GM12874 (cell line): Measurements from ENCODE around the gene BTG2.
A peak's percentile ranks its signal among the peaks of the same experiment; 100 is the strongest.

ENCODE experiments used
- TF ChIP-seq, protein P1 (sequence below): IDR thresholded peaks from 2 replicates; pipeline ENCODE4 v1.5.1; 2011; ENCODE audit warnings: low read depth, mild to moderate bottlenecking, control low read depth, low read length, moderate library complexity; ENCODE audit not compliant: insufficient read depth

BTG2 gene

DNA sequence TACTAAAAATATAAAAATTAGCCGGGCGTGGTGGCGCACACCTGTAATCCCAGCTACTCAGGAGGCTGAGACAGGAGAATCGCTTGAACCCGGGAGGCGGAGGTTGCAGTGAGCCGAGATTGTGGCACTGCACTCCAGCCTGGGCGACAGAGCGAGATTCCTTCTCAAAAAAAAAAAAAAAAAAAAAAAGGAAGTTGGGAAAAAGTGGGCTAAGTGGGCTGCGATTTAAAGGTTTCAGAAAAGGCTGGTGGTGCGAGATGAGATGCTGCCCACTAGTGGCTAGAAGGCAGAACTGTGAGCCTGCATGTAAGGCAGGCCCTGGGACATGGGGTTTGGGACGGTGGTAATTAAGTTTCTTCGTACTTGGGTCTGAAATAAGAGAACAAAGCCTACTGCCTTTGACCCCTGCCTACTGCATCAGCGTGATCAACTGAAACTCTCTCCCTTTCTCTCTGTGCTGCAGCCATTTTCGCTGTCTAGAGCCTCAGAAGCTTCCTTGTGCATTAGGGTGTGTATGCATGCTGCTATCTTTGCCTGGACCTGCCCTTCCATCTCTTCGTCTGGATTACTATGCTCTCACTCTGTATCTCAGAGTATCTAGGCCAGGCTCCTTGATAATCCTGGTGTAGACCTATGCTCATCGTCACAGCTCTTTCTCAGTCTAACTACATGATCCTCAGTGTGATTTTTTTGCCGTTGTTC lies 33.2 kb downstream of the BTG2 start:
- TF ChIP-seq, protein P1, sequence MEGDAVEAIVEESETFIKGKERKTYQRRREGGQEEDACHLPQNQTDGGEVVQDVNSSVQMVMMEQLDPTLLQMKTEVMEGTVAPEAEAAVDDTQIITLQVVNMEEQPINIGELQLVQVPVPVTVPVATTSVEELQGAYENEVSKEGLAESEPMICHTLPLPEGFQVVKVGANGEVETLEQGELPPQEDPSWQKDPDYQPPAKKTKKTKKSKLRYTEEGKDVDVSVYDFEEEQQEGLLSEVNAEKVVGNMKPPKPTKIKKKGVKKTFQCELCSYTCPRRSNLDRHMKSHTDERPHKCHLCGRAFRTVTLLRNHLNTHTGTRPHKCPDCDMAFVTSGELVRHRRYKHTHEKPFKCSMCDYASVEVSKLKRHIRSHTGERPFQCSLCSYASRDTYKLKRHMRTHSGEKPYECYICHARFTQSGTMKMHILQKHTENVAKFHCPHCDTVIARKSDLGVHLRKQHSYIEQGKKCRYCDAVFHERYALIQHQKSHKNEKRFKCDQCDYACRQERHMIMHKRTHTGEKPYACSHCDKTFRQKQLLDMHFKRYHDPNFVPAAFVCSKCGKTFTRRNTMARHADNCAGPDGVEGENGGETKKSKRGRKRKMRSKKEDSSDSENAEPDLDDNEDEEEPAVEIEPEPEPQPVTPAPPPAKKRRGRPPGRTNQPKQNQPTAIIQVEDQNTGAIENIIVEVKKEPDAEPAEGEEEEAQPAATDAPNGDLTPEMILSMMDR, result peak; percentile 96

DNA sequence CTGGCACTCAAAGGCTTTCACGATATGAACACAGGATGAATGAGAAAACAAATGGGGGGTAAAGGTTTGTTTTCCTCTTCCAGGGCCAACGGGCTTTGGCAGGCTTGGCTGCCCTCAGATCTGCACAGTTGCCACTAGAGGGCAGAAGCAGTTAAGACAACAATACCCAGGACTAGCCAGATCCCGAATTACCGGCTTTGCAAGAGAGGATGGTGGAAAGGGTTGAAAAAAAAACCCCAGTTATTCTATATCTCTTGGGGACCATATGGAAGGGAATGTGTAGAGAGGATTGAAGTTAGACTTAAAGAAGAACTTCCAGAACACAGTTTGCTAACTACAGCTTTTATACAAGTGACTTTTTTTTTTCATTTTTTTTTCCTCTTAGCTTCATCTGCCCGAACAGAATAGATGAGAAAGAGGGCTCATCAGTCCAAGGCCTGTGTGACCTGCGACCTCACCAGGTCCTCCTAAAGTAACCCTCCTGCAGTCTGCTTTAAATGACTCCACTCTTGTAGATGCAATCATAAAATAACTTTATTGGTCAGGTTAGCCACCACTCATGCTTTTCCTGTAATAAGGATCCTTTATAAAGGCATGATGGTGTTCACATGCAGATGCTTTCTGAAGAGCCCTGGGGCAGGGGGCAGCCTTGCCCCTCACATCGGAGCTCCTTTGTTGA lies 34.9 kb downstream of the BTG2 start:
- TF ChIP-seq, protein P1, result peak; percentile 83

DNA sequence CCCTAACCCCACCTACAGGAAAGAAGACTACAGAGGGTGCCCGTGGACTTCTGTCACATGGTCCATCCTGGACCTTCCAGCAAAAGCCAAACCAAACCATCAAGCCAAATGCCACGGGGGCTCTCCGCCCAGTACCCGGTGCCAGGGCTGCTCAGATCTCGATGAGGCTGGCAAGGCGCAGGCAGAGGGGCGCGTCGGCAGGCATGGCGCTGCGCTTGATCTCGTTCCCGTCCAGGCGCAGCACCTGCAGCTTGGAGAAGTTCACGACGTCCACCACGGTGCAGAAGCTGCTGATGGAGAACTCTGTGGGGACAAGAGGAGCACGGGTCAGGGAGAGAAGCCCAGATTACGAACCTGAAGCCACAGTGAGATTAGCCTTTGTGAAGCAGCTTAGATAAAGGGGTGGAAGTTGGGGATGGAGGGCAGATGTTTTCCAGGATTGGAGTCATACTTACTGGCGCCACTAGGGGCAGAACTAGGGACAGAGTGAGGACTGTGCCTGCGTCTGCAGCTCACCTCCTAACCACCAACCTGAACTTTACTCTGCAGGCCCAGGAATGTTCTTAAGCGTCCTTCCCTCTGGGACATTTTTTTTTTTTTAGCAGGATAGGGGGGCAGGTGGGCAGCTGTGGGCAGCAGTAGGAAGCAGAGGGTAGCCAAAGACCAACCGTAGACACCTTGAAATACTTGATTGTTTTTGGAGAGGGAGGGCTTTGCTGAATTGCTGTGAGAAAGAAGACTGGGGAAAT lies 37.0 kb downstream of the BTG2 start:
- TF ChIP-seq, protein P1, result peak; percentile 84

DNA sequence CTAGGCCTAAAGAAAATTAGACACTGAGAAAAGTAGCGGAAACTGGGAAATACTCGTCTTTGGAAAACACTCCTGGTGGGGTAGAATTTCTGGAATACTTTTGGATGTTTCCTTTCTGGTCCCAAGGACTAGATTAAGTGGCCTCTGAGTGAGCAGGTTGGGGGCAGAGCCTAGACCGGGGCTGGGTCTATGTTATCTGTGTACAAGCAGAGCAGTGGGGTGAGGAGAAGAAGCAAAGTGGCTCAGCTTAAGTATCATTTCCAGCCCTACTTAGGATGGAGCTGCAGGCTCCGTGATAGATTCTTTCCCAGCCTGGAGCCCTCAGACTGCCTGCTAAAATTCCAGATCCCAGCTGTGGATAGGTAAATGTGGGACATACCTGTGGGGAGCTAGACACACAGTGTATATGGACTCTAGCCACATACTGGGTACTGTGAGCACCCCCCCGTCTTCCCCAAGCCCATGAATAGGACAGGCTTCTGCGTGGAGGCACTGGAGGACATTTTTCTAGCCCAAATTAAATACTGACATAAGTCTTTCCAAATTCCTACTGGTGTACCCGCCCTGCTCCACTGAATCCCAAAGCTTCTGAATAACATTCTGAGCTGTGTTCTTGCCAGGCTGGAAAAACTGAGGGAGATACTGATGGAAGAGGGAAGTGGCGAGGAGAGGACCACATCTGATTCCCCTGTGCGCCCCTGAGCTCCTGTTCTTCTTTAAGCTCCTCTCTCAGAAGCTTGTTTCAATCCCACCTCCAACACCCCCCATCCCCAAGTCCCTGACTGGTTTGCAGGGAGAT lies 38.8 kb downstream of the BTG2 start:
- TF ChIP-seq, protein P1, result no peak

DNA sequence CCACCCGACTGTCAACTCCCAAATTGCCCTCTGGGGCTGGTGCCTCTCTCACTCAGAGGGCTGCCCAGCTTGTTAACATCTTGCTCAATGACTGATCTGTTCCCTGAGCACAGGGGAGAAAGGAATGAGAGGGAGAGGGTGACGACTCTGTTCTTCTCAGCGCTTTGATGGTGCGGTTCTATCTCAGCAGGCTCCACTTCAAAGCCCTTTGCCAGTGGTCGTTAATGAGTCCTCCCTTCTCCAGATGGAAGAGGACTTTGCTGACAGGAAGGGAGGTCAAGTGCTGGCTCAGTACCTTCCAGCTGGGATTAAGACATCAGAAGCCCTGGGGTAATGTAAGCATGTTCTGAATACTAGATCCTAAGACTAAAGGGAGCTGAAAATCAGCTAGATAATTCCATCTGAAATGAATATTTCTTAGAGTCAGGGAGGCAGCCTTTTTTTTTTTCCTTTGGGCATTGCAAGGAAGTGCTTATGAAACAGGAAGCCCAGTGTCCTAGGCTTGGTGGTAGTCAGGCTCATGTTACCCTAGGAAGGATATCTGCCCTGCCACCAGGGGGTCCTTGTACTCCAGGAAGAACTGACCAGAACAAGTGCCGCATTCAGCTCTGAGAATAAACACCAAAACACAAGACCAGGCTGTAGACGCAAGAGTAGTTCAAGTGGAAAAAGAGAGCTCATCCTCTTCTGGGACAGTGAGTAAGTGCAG lies 40.9 kb downstream of the BTG2 start:
- TF ChIP-seq, protein P1, result no peak

DNA sequence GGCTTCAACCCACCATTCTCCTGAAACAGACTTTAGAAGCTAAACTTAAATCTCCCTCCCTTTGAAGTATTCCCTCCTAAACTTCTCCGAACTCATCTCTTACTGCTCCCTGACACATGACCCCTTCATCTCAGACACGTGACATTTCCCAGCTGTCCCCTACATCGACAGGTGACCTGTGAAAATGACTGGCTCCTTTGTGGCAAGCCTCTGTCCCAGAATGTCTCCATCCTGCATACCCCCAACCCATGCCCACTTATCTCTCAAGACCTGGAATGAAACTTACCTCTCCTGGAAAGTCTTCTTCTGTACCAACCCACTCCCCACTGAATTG lies 41.4 kb downstream of the BTG2 start:
- TF ChIP-seq, protein P1, result no peak
